Endothelial cell (in vitro differentiated cells): Measurements from ENCODE around the gene CAB39. TPM values are rescaled to one million over a fixed set of nuclear protein-coding genes. Genes with fewer than 3 reads are reported as not detected.

ENCODE experiments used
- DNase-seq: peaks from one replicate; pipeline ENCODE4 v3.0.0; 2021; ENCODE audit warnings: low spot score
- H3K27ac Mint-ChIP-seq: one replicate; pipeline ENCODE4 v1.8.0; 2021; ENCODE audit warnings: mixed read lengths, inconsistent platforms; ENCODE audit not compliant: unreplicated experiment
- H3K27me3 Mint-ChIP-seq: one replicate; pipeline ENCODE4 v1.8.0; 2021; ENCODE audit warnings: mild to moderate bottlenecking, moderate library complexity, mixed read lengths, inconsistent platforms; ENCODE audit not compliant: unreplicated experiment
- H3K36me3 Mint-ChIP-seq: one replicate; pipeline ENCODE4 v1.8.0; 2021; ENCODE audit warnings: mild to moderate bottlenecking, low read depth, mixed read lengths, inconsistent platforms; ENCODE audit not compliant: unreplicated experiment
- H3K4me1 Mint-ChIP-seq: one replicate; pipeline ENCODE4 v1.8.0; 2021; ENCODE audit warnings: mild to moderate bottlenecking, mixed read lengths, inconsistent platforms; ENCODE audit not compliant: unreplicated experiment
- H3K4me3 Mint-ChIP-seq: one replicate; pipeline ENCODE4 v1.8.0; 2021; ENCODE audit warnings: mild to moderate bottlenecking, mixed read lengths, inconsistent platforms; ENCODE audit not compliant: unreplicated experiment
- H3K9me3 Mint-ChIP-seq: one replicate; pipeline ENCODE4 v1.8.0; 2021; ENCODE audit warnings: mixed read lengths, inconsistent platforms; ENCODE audit not compliant: unreplicated experiment
- CTCF ChIP-seq: fragments of 200-600 bp; sonication (generic); IDR thresholded peaks from one replicate; pipeline ENCODE4 v1.5.0; 2021; ENCODE audit warnings: antibody characterized with exemption; ENCODE audit not compliant: unreplicated experiment
- total RNA-seq: library from RNA; stranded (reverse); fragmentation: NEBNext Ultra II Directional; extraction: Animal tissue kit (Norgen Biotek cat#: 25700); gene quantifications from one replicate; pipeline ENCODE4 v1.2.1, GENCODE V29; 2021; ENCODE audit not compliant: unreplicated experiment

CAB39 gene
- total RNA-seq, 1 donor from 2014 or later = 48.7 TPM

DNA sequence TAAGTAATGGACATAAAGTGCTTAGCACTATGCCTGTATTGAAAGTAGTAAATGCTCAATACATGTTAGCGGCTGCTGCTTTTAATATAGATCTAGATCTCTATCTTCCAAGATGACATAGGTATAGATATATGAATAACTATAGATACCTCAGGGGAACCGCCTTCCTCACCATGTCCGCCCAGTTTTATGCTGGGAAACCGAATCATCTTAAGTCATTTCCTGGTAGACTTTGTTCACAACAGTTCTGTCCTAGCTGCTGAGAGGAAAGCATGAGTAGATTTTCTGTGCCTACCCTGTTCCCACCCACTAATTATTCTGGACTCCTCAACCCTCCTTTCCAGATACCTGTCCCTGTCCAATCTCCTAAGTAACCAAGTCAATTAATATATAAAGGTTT, 130.5 kb downstream of the CAB39 start:
- Mint-ChIP-seq H3K9me3 (no peaks in the 10 kb centered on the region), H3K27ac (no peak overlapping the region), H3K27me3 (peaks cover 6% of the 10 kb centered on the region), H3K4me1 (no peaks in the 10 kb centered on the region), H3K4me3 (no peak overlapping the region), H3K36me3 (peaks cover 5% of the 10 kb centered on the region)
- TF ChIP-seq CTCF = no peak
- DNase-seq = no peak

DNA sequence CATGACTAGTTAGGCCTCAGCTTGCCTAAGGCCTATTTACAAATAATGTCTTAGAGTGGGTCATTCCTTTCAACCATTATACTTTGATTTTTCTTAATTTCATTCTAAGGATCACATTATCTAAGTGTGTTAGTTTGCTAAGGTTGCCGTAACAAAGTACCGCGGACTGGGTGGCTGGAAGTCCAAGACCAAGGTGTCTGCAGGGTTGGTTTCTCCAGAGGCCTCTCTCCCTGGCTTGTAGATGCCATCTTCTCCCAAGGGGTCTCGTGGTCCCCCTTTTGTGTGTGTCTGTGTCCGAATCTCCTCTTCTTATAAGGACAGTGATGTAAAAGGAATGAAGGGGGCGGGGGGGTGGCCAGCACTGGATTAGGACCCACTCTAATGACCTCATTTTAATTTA, 133.7 kb downstream of the CAB39 start:
- Mint-ChIP-seq H3K27ac (no peak overlapping the region), H3K27me3 (peaks cover 6% of the 10 kb centered on the region), H3K36me3 (no peaks in the 10 kb centered on the region), H3K4me1 (no peaks in the 10 kb centered on the region), H3K4me3 (no peak overlapping the region), H3K9me3 (no peaks in the 10 kb centered on the region)
- TF ChIP-seq CTCF = no peak
- DNase-seq = no peak

GRCh38 chr2:230847883-230848388, 135.3 kb downstream of the CAB39 start:
- DNase-seq = peak; percentile 95
- TF ChIP-seq CTCF = peak; percentile 98
- no peak overlapping the region for H3K27ac Mint-ChIP-seq
- H3K4me3 Mint-ChIP-seq = no peak overlapping the region
- H3K27me3 Mint-ChIP-seq = peaks cover 4% of the 10 kb centered on the region
- H3K4me1 Mint-ChIP-seq = no peaks in the 10 kb centered on the region
- no peaks in the 10 kb centered on the region for H3K9me3 Mint-ChIP-seq
- H3K36me3 Mint-ChIP-seq = no peaks in the 10 kb centered on the region

GRCh38 chr2:230849633-230850357, 137.2 kb downstream of the CAB39 start:
- no peak overlapping the region for H3K4me3 Mint-ChIP-seq
- H3K36me3 Mint-ChIP-seq = no peaks in the 10 kb centered on the region
- peak; percentile 83 for DNase-seq
- H3K4me1 Mint-ChIP-seq = no peaks in the 10 kb centered on the region
- no peak overlapping the region for H3K27ac Mint-ChIP-seq
- H3K27me3 Mint-ChIP-seq = peaks cover 4% of the 10 kb centered on the region
- no peaks in the 10 kb centered on the region for H3K9me3 Mint-ChIP-seq
- peak; percentile 99 for TF ChIP-seq CTCF

DNA sequence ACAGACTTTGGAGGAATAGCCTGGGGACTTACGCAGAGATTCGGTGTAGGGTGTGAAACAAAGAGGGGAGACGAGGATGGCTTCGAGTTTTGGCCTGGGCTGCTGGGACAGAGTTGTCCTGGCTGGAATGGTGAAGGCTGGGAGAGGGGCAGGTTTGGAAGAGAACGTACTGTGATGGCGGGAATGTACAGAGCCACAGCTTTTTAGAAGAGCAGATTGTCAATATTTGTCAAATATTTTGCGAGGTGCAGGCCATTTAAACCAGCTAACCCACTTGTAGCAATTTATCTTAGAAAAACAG, 137.7 kb downstream of the CAB39 start:
- peak; percentile 48 for TF ChIP-seq CTCF
- no peak for DNase-seq
- Mint-ChIP-seq H3K36me3 (no peaks in the 10 kb centered on the region), H3K4me1 (no peaks in the 10 kb centered on the region), H3K4me3 (no peak overlapping the region), H3K9me3 (no peaks in the 10 kb centered on the region), H3K27ac (no peak overlapping the region), H3K27me3 (peaks cover 4% of the 10 kb centered on the region)
